MM.1S (cell line): ENCODE measurements around the gene ANXA9.

Experiments used
- EZH2 ChIP-seq: fragments of 300-600 bp; sonication (generic); optimal IDR thresholded peaks from 2 replicates; pipeline ENCODE3; 2017; ENCODE audit warnings: low read depth, mild to moderate bottlenecking, antibody characterized with exemption, low read length, mixed read lengths
- EZH2phosphoT487 ChIP-seq: fragments of 300-600 bp; sonication (generic); IDR thresholded peaks from 2 replicates; pipeline ENCODE4 v1.6.1; 2018; ENCODE audit warnings: antibody characterized with exemption, low read length
- TF ChIP-seq, protein P1 (sequence below): fragments of 300-600 bp; sonication (generic); IDR thresholded peaks from 2 replicates; pipeline ENCODE4 v1.5.1; 2016; ENCODE audit warnings: antibody characterized with exemption, low read length, mixed read lengths

DNA sequence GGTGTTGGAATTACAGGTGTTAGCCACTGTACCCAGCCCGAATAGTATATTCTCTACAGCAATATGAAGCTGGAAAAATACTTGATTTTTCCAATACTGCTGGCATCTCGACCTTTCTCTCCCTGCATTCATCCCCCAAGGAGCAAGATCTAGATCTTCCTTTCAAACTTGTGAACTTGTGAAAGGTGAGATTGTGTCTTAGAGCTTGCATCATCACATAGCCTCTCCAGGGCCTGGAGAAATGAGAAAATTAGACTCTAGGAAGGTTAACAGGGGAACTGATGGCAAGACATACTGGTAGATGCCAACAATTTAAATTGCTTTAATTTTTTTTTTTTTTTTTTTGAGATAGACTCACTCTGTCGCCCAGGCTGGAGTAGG, 28.2 kb downstream of the ANXA9 start:
- TF ChIP-seq, protein P1, sequence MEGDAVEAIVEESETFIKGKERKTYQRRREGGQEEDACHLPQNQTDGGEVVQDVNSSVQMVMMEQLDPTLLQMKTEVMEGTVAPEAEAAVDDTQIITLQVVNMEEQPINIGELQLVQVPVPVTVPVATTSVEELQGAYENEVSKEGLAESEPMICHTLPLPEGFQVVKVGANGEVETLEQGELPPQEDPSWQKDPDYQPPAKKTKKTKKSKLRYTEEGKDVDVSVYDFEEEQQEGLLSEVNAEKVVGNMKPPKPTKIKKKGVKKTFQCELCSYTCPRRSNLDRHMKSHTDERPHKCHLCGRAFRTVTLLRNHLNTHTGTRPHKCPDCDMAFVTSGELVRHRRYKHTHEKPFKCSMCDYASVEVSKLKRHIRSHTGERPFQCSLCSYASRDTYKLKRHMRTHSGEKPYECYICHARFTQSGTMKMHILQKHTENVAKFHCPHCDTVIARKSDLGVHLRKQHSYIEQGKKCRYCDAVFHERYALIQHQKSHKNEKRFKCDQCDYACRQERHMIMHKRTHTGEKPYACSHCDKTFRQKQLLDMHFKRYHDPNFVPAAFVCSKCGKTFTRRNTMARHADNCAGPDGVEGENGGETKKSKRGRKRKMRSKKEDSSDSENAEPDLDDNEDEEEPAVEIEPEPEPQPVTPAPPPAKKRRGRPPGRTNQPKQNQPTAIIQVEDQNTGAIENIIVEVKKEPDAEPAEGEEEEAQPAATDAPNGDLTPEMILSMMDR: no peak
- TF ChIP-seq EZH2 (no peak), EZH2phosphoT487 (no peak)
